ENCODE results near the gene RHAG.
"Not testable (repeated sequence)": the region's sequence is repeated elsewhere in the genome, so short reads cannot be mapped to it uniquely, and the experiment has no call there.

The RHAG gene

GRCh38 chr6:49635480-49635879 is 1.2 kb downstream of the RHAG start:
- no peak for DNase-seq

GRCh38 chr6:49634836-49635218 is 1.8 kb downstream of the RHAG start:
- DNase-seq = no peak

- DNase-seq = no peak
Measured at GRCh38 chr6:49634092-49634835, 2.4 kb downstream of the RHAG start.

- no peak for DNase-seq
Measured at GRCh38 chr6:49633541-49633940, 3.1 kb downstream of the RHAG start.

GRCh38 chr6:49632727-49633126 is 3.9 kb downstream of the RHAG start:
- DNase-seq = no peak

- not testable (repeated sequence) for DNase-seq
Measured at GRCh38 chr6:49629485-49630088, 7.1 kb downstream of the RHAG start.

- no peak for DNase-seq
Measured at GRCh38 chr6:49626811-49627210, 9.8 kb downstream of the RHAG start.

GRCh38 chr6:49618257-49618656 is 18.4 kb downstream of the RHAG start:
- no peak for DNase-seq

- DNase-seq = not testable (repeated sequence)
Measured at GRCh38 chr6:49614144-49614543, 22.5 kb downstream of the RHAG start.

GRCh38 chr6:49609285-49609684 is 27.4 kb downstream of the RHAG start:
- no peak for DNase-seq

GRCh38 chr6:49608275-49608674 is 28.4 kb downstream of the RHAG start:
- DNase-seq = not testable (repeated sequence)

- no peak for DNase-seq
Measured at GRCh38 chr6:49607391-49607982, 29.2 kb downstream of the RHAG start.

GRCh38 chr6:49606721-49607390 is 29.8 kb downstream of the RHAG start:
- DNase-seq = peak; percentile 70 to 84 (median 83)

- not testable (repeated sequence) for DNase-seq
Measured at GRCh38 chr6:49604080-49604479, 32.6 kb downstream of the RHAG start.

GRCh38 chr6:49587262-49587661 is 49.4 kb downstream of the RHAG start:
- DNase-seq = not testable (repeated sequence)

GRCh38 chr6:49582529-49582928 is 54.1 kb downstream of the RHAG start:
- DNase-seq = no peak

- DNase-seq = no peak
Measured at GRCh38 chr6:49579649-49580048, 57.0 kb downstream of the RHAG start.

GRCh38 chr6:49576618-49577017 is 60.0 kb downstream of the RHAG start:
- DNase-seq = no peak

GRCh38 chr6:49570474-49571079 is 66.1 kb downstream of the RHAG start:
- DNase-seq = no peak

GRCh38 chr6:49565855-49566254 is 70.8 kb downstream of the RHAG start:
- DNase-seq = no peak

GRCh38 chr6:49565261-49565660 is 71.4 kb downstream of the RHAG start:
- no peak for DNase-seq

GRCh38 chr6:49564552-49564951 is 72.1 kb downstream of the RHAG start:
- DNase-seq = no peak
